HCT116 (cell line): Measurements from ENCODE around the gene PRMT9. TPM values are rescaled to one million over a fixed set of nuclear protein-coding genes. Genes with fewer than 3 reads are reported as not detected.

ENCODE experiments used
- ATAC-seq: fragments of 200-7000 bp; cut with Tn5 transposase; 2 replicates; pipeline ENCODE4 v1.9.1; 2020; ENCODE audit warnings: mild to moderate bottlenecking, moderate library complexity
- BruUV-seq: library from RNA; stranded (reverse); fragments of 400-500 nt; replicated peaks from 2 replicates; lab custom pipeline; 2021; lab: Mats Ljungman, UMichigan
- CTCF ChIA-PET: fragments of 300-600 bp; sonication (Branson Sonifier 250); formaldehyde crosslinking; loops from one replicate; lab custom pipeline; 2021; ENCODE audit warnings: antibody characterized with exemption; lab: Charles Lee
- POLR2A ChIA-PET: fragments of 300-600, 350-600 bp; sonication (Branson Sonifier 250); formaldehyde crosslinking; loops from one replicate; lab custom pipeline; 2021; ENCODE audit warnings: antibody characterized with exemption; lab: Charles Lee
- RAD21 ChIA-PET, 2 experiments: fragments of 300-600 bp; sonication (Branson Sonifier 250); formaldehyde crosslinking; loops; one replicate each; lab custom pipeline; 2023; ENCODE audit warnings: low total read pairs in 2 of 2; ENCODE audit not compliant: uncharacterized antibody in 2 of 2, unreplicated experiment in 2 of 2, low non-redundant PET in 1 of 2; lab: Charles Lee
- DNase-seq: peaks from one replicate; pipeline ENCODE4 v3.0.0-alpha.2; 2010; ENCODE audit warnings: low read depth, low spot score
- H2AFZ ChIP-seq: fragments of 200-600 bp; shearing (Covaris generic), sonication (generic); 2 replicates; pipeline ENCODE4 v1.6.1; 2017; ENCODE audit warnings: low read depth, mixed run types, mixed read lengths, antibody characterized with exemption, low read length; ENCODE audit not compliant: poor library complexity, severe bottlenecking
- H3K27ac ChIP-seq: 2 replicates; pipeline ENCODE4 v1.5.1; 2012; ENCODE audit warnings: low read depth, low read length
- H3K27me3 ChIP-seq: fragments of 200-600 bp; sonication (generic); 2 replicates; pipeline ENCODE4 v1.6.1; 2016; ENCODE audit warnings: mixed run types, low read length, mixed read lengths; ENCODE audit not compliant: insufficient read depth
- H3K36me3 ChIP-seq, 2 experiments: fragments of 200-500 bp in 1 of 2; fragments of 200-600 bp in 1 of 2; sonication (Bioruptor generic) in 1 of 2; sonication (generic) in 1 of 2; 2 replicates each; pipeline versions ENCODE4 v1.5.1 to v1.6.1; 2014 to 2016; ENCODE audit warnings: low read length in 2 of 2, inconsistent platforms in 1 of 2, mixed read lengths in 1 of 2, mixed run types in 1 of 2; ENCODE audit not compliant: insufficient read depth in 2 of 2, control insufficient read depth in 1 of 2
- H3K4me1 ChIP-seq, 2 experiments: fragments of 200-600 bp in 1 of 2; sonication (generic) in 1 of 2; 2 replicates each; pipeline versions ENCODE4 v1.5.1 to v1.6.1; 2012 to 2017; ENCODE audit warnings: low read length in 2 of 2, inconsistent platforms in 1 of 2, mild to moderate bottlenecking in 1 of 2, mixed read lengths in 1 of 2, mixed run types in 1 of 2, moderate library complexity in 1 of 2; ENCODE audit not compliant: insufficient read depth in 2 of 2, control insufficient read depth in 1 of 2
- H3K4me2 ChIP-seq: fragments of 200-600 bp; sonication (generic); 2 replicates; pipeline ENCODE4 v1.6.1; 2017; ENCODE audit warnings: mixed run types, low read length, mixed read lengths
- H3K4me3 ChIP-seq, 2 experiments: fragments of 200-600 bp in 1 of 2; sonication (generic) in 1 of 2; replicated peaks in 1 of 2; 2 replicates each; pipeline ENCODE4 v1.5.1; 2011 to 2016; ENCODE audit warnings: low read length in 2 of 2, control low read depth in 1 of 2, low read depth in 1 of 2, mild to moderate bottlenecking in 1 of 2, mixed read lengths in 1 of 2, mixed run types in 1 of 2
- H3K79me2 ChIP-seq: fragments of 200-600 bp; sonication (generic); 2 replicates; pipeline ENCODE4 v1.6.1; 2017; ENCODE audit warnings: mild to moderate bottlenecking, mixed run types, low read length, moderate library complexity, mixed read lengths; ENCODE audit not compliant: insufficient read depth
- H3K9ac ChIP-seq: fragments of 200-600 bp; sonication (generic); 2 replicates; pipeline ENCODE4 v1.6.1; 2016; ENCODE audit warnings: low read length, mixed read lengths
- H3K9me2 ChIP-seq: fragments of 200-600 bp; sonication (generic), shearing (Covaris generic); 2 replicates; pipeline ENCODE4 v1.6.1; 2017; ENCODE audit warnings: mixed run types, mild to moderate bottlenecking, moderate library complexity; ENCODE audit not compliant: insufficient read depth
- H3K9me3 ChIP-seq, 2 experiments: fragments of 200-500 bp in 1 of 2; fragments of 200-600 bp in 1 of 2; sonication (Bioruptor generic) in 1 of 2; sonication (generic) in 1 of 2; 2 replicates each; pipeline ENCODE4 v1.6.1; 2014 to 2017; ENCODE audit warnings: low read length in 2 of 2, mixed read lengths in 2 of 2, inconsistent platforms in 1 of 2, low read depth in 1 of 2, mild to moderate bottlenecking in 1 of 2, mixed run types in 1 of 2, moderate library complexity in 1 of 2; ENCODE audit not compliant: control insufficient read depth in 1 of 2, insufficient read depth in 1 of 2
- H4K20me1 ChIP-seq: fragments of 200-600 bp; sonication (generic), shearing (Covaris generic); 2 replicates; pipeline ENCODE4 v1.6.1; 2017; ENCODE audit warnings: mixed run types, mild to moderate bottlenecking, moderate library complexity; ENCODE audit not compliant: insufficient read depth
- CBX3 ChIP-seq: IDR thresholded peaks from 2 replicates; pipeline ENCODE4 v1.6.1; 2012; ENCODE audit warnings: low read depth
- CTCF ChIP-seq, 3 experiments: fragments of 200-600 bp in 1 of 3; sonication (generic) in 1 of 3; IDR thresholded peaks in 2 of 3; conservative IDR thresholded peaks in 1 of 3; 2 replicates each; pipeline ENCODE4 v1.5.1; 2012 to 2017; ENCODE audit warnings: low read depth in 2 of 3, low read length in 2 of 3, antibody characterized with exemption in 1 of 3, borderline replicate concordance in 1 of 3, control low read depth in 1 of 3, mild to moderate bottlenecking in 1 of 3, mixed read lengths in 1 of 3, mixed run types in 1 of 3, moderate library complexity in 1 of 3; ENCODE audit not compliant: insufficient read depth in 1 of 3
- EGR1 ChIP-seq: IDR thresholded peaks from 2 replicates; pipeline ENCODE4 v1.6.1; 2012; ENCODE audit warnings: low read depth
- FOSL1 ChIP-seq: IDR thresholded peaks from 2 replicates; pipeline ENCODE4 v1.6.1; 2012; ENCODE audit warnings: low read depth
- JUND ChIP-seq: IDR thresholded peaks from 2 replicates; pipeline ENCODE4 v1.6.1; 2012
- SP1 ChIP-seq: IDR thresholded peaks from 2 replicates; pipeline ENCODE4 v1.6.1; 2012; ENCODE audit warnings: low read depth
- SRF ChIP-seq: IDR thresholded peaks from 2 replicates; pipeline ENCODE4 v1.6.1; 2012; ENCODE audit warnings: low read depth
- TCF7L2 ChIP-seq: IDR thresholded peaks from 2 replicates; pipeline ENCODE4 v1.7.0; 2011; ENCODE audit warnings: borderline replicate concordance, inconsistent platforms; ENCODE audit not compliant: insufficient read depth, insufficient read length; ENCODE audit errors: extremely low read depth
- YY1 ChIP-seq: IDR thresholded peaks from 2 replicates; pipeline ENCODE4 v1.6.1; 2011; ENCODE audit warnings: low read length, low read depth, moderate library complexity, mild to moderate bottlenecking; ENCODE audit not compliant: insufficient replicate concordance; ENCODE audit errors: extremely low read depth
- intact Hi-C: fragments of 100-400 bp; cut with micrococcal nuclease; formaldehyde crosslinking; loops from 2 replicates; pipeline ENCODE4 v1.10.0; 2022
- total RNA-seq: library from RNA; stranded (reverse); gene quantifications from one replicate; pipeline ENCODE4 v1.2.1, GENCODE V29; 2021; ENCODE audit not compliant: unreplicated experiment

The PRMT9 gene
- total RNA-seq, 1 experiment from 2014 or later = 5.8 TPM

GRCh38 chr4:147730333-147730732 is 46.4 kb upstream of the PRMT9 start:
- POLR2A ChIA-PET = no interaction called here
- Histone ChIP-seq H4K20me1 (no peaks in the 10 kb centered on the region), H3K9ac (peak overlapping the region; percentile 86; the same call in 1 of the 2 replicates), H3K4me2 (peak overlapping the region; percentile 96), H3K4me3 (peak overlapping the region; percentile 6 to 81; a peak in 3 of 4 replicates), H3K9me2 (no peaks in the 10 kb centered on the region), H2AFZ (peak overlapping the region; percentile 81), H3K4me1 (peaks cover 40 to 75% of the 10 kb centered on the region in 2 experiments), H3K79me2 (peaks cover 29% of the 10 kb centered on the region), H3K36me3 (no peaks in the 10 kb centered on the region), H3K27ac (peak overlapping the region; percentile 88; the same call in 1 of the 2 replicates), H3K9me3 (no peaks in the 10 kb centered on the region), H3K27me3 (no peaks in the 10 kb centered on the region)
- intact Hi-C loops = no loop called here
- CTCF ChIA-PET = no interaction called here
- TF ChIP-seq CTCF (IDR thresholded peaks at IDR 0.05 in 2 of 3, conservative IDR thresholded peaks at IDR 0.05 in 1 of 3; ENCODE audit: borderline replicate concordance in 1 of 3, insufficient read depth in 1 of 3, low read depth in 2 of 3, low read length in 2 of 3) (0 out of 6 replicates have a peak, but pooled peaks of 1 of the 3 experiments have one; percentile 22), JUND (no peak)
- RAD21 ChIA-PET = no interaction called here
- no TSS peak for BruUV-seq
- DNase-seq (no peak), ATAC-seq (no peak)

GRCh38 chr4:147727476-147728028 is 43.6 kb upstream of the PRMT9 start:
- POLR2A ChIA-PET = no interaction called here
- no peak for TF ChIP-seq YY1
- TF ChIP-seq EGR1 = no peak
- no peak for TF ChIP-seq SRF
- TF ChIP-seq CBX3 = no peak
- no peak for TF ChIP-seq TCF7L2
- peak; percentile 75 for TF ChIP-seq FOSL1
- peak; percentile 15; the same call in 1 of the 2 replicates for TF ChIP-seq SP1
- TF ChIP-seq JUND = peak; percentile 57; the same call in 1 of the 2 replicates

More at GRCh38 chr4:147727476-147728028, 43.6 kb upstream of the PRMT9 start:
- intact Hi-C loops = no loop called here
- ATAC-seq = no peak
- RAD21 ChIA-PET = no interaction called here
- Histone ChIP-seq H3K4me2 (peak overlapping the region; percentile 46), H3K27me3 (no peaks in the 10 kb centered on the region), H3K9me3 (no peaks in the 10 kb centered on the region), H3K4me1 (peaks cover 23 to 51% of the 10 kb centered on the region in 2 experiments), H3K36me3 (no peaks in the 10 kb centered on the region), H3K27ac (no peak overlapping the region), H2AFZ (peak overlapping the region; percentile 60), H3K9me2 (no peaks in the 10 kb centered on the region), H4K20me1 (no peaks in the 10 kb centered on the region), H3K4me3 (no peak overlapping the region), H3K79me2 (peaks cover under 1% of the 10 kb centered on the region; the same call in 1 of the 2 replicates), H3K9ac (no peak overlapping the region)
- no TSS peak for BruUV-seq
- DNase-seq = no peak
- CTCF ChIA-PET = interaction anchor here (1.9 kb wide), 1 partner anchor 139 kb away, joined by 10 read pairs; no protein-coding TSS in a partner anchor
